Stimulated activated CD8-positive, alpha-beta memory T cell treated with anti-CD3 and anti-CD28 coated beads, Interleukin-7, amount 100 ng/mL, for 1 hour (primary cell): ENCODE measurements around the gene STEAP1B.
"Not testable (repeated sequence)": the region's sequence is repeated elsewhere in the genome, so short reads cannot be mapped to it uniquely, and the experiment has no call there.

Experiments used
- DNase-seq, 2 donors: peaks; one replicate each; pipeline ENCODE4 v3.0.0-alpha.2; 2020; ENCODE audit warnings: low read depth in 2 of 2

The STEAP1B gene

GRCh38 chr7:22496912-22497311 lies 3.1 kb downstream of the STEAP1B start:
- DNase-seq, result not testable (repeated sequence)

DNA sequence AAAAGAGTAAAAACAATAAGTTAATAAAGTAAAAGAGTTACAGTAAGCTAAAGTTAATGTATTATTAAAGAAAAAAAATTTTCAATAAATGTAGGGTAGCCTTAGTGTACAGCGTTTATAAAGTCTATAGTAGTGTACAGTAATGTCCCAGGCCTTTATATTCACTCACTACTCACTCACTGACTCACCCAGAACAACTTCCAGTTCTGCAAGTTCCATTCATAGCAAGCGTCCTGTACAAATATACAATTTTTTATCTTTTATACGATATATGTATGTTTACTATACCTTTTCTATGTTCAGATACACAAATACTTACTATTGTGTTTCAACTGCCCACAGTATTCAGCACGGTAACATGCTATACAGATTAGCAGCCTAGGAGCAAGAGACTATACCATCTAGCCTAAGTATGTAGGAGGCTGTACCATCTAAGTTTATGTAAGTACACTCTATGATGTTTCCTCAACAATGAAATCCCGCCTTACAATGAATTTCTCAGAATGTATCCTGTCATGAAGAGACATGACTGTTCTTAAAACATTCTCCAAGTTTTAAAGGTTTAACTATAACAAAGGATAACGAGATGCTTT lies 3.6 kb downstream of the STEAP1B start:
- DNase-seq, result not testable (repeated sequence)

- DNase-seq, result not testable (repeated sequence)
Observed at GRCh38 chr7:22493160-22493925, 6.6 kb downstream of the STEAP1B start.

GRCh38 chr7:22488643-22489462 lies 11.1 kb downstream of the STEAP1B start:
- DNase-seq, result peak; percentile 7 to 33

- no peak for DNase-seq
Observed at GRCh38 chr7:22487978-22488642, 11.9 kb downstream of the STEAP1B start.

GRCh38 chr7:22486597-22486996 lies 13.4 kb downstream of the STEAP1B start:
- no peak for DNase-seq

DNA sequence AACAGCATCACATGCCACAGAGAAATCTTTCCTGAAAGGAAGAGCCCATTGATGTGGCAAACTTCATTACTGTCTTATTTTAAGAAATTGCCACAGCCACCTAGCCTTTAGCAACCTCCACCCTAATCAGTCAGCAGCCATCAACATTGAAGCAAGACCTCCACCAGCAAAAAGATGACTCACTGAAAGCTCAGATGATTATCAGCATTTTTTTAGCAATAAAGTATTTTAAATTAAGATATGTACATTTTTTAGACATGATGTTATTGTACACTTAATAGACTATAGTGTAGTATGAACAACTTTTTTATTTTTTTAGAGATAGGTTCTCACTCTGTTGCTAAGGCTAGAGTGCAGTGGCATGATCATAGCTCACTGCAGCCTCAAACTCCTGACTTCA lies 14.8 kb downstream of the STEAP1B start:
- DNase-seq, result no peak

DNA sequence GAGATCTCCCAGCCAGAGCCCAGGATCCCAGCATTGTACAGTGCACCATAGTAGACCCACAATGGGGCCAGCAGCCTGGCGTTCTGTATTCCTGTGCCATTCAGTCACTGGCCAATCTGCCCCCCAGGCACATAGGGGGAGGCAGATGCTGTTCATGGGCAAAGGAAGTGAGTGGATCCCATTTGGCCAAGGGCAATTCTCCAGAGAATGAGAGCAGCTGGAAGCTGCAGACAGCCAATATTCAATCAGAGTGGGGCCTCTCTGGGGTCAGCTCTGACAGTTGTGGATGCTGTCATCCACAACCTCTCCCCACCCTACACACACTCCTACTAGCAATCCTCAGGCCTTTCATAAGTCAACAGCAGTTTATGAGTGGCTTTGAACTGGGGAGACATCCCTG lies 17.5 kb downstream of the STEAP1B start:
- DNase-seq, result no peak

GRCh38 chr7:22481726-22482125 lies 18.3 kb downstream of the STEAP1B start:
- no peak for DNase-seq

DNA sequence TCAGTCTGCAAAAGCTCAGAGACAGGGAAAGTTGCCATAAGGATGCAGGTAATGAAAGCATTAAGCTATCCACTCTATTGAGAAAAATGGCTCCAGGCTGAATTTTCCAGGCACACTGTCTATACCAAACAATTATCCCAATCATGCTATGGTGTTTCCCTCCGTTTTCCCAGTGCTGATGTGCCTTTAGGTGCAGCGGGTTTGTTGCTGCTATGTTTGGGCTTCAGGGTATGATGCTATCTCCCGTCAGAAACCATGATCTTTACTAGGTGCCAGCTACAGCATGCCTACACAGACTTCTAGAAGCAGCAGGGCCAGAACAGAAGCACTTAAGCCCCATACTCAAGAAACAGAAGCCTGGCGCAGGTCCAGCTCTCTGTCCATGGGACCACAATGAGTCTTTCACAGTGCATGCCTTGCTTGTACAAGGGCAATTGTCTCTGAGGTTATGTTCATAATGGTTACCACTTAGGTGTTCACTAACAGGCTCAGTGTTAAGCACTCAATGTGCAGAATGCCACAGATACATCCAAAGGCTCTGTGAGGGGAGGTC lies 19.4 kb downstream of the STEAP1B start:
- no peak for DNase-seq

DNA sequence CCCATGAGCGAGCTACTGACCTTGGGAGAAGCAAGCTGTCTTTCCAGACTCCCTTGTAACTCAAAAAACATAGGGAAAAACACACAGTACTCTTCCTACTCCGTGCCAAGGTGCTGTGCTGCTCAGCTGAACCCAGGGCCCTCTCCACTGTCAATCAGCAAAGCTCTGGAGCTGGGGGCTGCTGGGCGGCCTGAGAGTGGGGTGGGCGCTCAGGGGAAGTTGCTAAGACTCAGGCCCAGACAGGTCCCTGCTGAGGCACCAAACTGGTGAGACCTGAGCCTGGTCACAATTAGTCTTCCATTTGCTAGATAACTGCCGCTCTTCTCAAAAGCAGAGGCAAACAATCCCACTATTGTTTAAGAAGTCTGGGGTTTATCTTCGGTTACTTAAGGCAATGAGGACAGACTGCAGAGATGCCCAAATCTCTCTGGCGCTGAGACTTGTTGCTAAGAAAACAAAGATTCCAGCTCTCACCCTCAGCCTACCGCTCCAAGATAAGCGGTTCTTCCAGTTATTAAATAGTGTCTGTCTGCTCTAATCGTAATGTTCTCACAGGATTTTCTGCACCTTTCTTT lies 22.0 kb downstream of the STEAP1B start:
- no peak for DNase-seq

GRCh38 chr7:22477262-22477661 lies 22.7 kb downstream of the STEAP1B start:
- DNase-seq, result no peak

- no peak for DNase-seq
Observed at GRCh38 chr7:22476824-22477223, 23.2 kb downstream of the STEAP1B start.

GRCh38 chr7:22474645-22475044 lies 25.3 kb downstream of the STEAP1B start:
- DNase-seq, result no peak

DNA sequence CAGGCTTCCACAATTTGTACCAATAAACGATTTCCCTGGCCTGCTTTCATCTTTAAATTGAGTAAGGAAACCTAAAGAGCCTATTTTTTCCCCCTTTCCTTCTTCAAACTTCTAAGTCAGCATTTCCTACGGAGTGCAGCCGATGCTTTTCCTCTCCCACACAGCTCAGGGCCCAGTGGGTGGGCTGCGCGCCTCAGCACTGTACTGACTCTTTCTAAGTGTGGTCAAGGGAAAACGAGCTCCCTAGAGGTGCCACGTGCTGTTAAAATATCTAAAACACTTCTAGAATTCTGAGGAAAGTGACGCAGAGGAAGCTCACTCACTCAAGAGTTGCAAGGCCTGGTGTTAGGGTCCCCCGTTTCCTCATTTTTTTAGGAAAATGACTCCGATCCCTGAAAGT lies 29.0 kb downstream of the STEAP1B start:
- DNase-seq, result no peak

DNA sequence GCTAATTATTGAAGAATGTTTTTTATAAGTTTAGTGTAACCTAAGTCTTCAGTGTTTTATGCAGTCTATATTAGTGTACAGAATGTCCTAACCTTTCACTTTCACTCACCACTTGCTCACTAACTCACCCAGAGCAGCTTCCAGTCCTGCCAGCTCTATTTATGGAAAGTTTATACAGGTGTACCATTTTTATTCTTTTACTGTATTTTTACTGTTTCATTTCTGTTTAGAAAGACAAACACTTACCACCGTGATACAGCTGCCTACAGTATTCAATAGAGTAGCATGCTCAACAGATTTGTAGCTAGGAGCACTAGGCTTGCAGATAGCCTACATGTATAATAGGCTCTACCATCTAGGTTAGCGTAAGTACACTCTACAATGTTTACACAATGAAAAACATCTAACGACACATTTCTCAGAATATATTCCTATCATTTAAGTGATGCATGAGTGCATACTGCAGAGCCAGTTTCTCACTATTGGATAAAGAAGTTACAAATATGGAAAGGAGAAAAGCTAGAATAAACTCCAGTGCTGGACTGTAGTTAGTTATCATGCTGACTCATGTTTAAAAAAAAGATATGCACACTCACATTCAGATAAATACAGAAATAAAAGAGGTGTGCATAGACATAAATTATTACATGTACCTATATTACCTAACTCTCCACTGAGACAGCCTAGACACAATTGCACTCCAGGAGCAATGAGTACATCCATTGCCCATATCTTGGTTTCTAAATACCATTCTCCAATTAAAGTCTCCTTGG lies 30.4 kb downstream of the STEAP1B start:
- no peak for DNase-seq

- DNase-seq, result no peak
Observed at GRCh38 chr7:22468609-22469008, 31.4 kb downstream of the STEAP1B start.

- no peak for DNase-seq
Observed at GRCh38 chr7:22464299-22464698, 35.7 kb downstream of the STEAP1B start.

DNA sequence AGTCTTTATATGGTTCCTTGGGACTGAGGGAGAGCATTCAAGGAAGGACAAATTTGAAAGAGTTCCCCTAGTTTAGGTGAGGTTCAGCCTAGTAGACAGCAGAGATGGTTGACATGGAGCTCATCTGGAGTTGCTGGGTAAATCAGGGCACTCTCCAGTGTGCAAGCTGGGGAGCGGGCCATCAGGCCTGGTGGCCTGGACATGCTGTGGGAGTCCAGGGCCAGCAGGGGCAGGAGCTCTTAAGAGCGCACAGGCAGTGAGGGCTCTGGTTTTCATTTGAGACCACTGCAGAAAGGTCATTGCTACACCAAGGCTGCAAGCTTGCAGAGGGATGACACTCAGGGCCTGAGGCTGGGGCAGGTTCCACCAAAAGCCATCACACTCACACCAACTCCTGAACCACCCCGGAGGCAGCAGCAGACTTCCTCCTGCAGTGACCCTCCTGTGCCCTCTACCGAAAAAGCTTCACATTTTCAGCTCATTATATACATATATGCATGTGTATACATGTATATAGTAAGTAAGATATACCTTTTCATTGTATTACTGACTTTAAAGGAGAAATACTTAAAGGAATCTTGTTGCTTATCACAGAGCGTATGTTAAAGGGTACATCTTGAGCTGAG lies 39.5 kb downstream of the STEAP1B start:
- DNase-seq, result no peak

- DNase-seq, result no peak
Observed at GRCh38 chr7:22457471-22457870, 42.5 kb downstream of the STEAP1B start.
